HCT116 (cell line): ENCODE data around the gene CCL1.

Experiments used
- POLR2A ChIP-seq: IDR thresholded peaks from 2 replicates; pipeline ENCODE4 v1.7.0; 2011; ENCODE audit warnings: borderline replicate concordance; ENCODE audit not compliant: insufficient read depth, insufficient read length; ENCODE audit errors: extremely low read depth
- TCF7L2 ChIP-seq: IDR thresholded peaks from 2 replicates; pipeline ENCODE4 v1.7.0; 2011; ENCODE audit warnings: borderline replicate concordance, inconsistent platforms; ENCODE audit not compliant: insufficient read depth, insufficient read length; ENCODE audit errors: extremely low read depth
- ZNF274 ChIP-seq: fragments of 200-500 bp; sonication (Bioruptor generic); IDR thresholded peaks from 2 replicates; pipeline ENCODE4 v1.6.1; 2014; ENCODE audit warnings: mild to moderate bottlenecking, low read depth, low read length, inconsistent platforms

GRCh38 chr17:34318474-34318873 lies 44.6 kb downstream of the CCL1 start:
- TF ChIP-seq POLR2A (no peak), ZNF274 (no peak), TCF7L2 (no peak)
